GM21825 (cell line): ENCODE results near the gene ABCG8.

Experiments
- ATAC-seq: cut with Tn5 transposase; IDR thresholded peaks from one replicate; pipeline ENCODE4 v1.9.1; 2021; ENCODE audit warnings: mild to moderate bottlenecking, moderate library complexity; ENCODE audit not compliant: unreplicated experiment

ABCG8 gene

DNA sequence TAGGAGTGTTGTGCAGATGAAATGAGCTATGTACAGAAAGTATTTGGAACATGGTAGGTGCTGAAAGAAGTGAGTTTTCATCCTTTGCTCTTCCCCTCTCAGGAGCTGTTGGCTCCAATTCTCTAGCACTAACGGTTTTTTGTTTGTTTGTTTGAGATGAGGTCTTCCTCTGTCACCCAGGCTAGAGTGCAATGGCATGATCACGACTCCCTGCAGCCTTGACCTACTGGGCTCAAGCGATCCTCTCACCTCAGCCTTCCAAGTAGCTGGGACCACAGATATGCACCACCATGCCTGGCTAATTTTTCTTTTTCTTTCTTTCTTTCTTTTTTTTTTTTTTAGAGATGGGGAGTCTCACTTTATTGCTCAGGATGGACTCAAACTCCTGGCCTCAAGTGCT, 12.9 kb upstream of the ABCG8 start:
- ATAC-seq: no peak

DNA sequence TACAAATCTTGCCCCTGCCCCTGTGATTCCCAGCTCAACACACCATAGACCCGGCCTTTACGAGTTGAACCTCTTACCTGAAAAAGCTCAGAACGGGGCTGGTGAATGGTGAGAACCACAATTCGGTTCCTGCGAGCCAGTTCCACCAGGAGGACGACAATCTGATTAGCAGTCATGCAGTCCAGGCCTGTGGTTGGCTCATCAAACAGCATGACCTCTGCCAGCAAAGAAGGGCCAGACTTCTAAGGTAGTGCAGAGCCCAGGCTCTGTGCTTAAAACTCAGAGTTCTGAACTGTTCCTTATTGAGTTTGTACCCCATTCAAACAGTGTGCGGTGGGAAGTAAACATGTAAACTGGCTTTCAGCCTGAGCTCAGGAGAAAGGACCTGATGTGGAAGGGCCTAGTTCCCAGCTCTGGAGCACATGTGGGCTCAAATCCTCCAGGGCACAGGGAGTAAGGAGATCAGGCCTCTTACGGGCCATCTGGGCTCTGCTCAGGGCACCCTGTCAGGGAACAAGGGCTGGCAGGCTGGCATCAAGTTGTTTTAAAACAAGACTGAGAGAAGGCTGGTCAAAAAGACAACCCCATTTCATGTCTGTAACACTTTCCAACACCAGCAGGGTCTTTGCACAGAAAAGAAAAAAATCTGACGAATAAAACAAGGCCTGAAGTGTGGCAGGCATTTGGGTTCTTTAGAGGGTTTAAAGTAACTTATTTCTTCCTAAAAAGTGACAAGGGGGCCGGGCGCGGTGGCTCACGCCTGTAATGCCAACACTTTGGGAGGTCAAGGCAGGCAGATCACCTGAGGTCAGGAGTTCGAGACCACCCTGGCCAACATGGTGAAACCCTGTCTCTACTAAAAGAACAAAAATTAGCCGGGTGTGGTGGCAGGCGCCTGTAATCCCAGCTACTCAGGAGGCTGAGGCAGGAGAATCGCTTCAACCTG, 12.2 kb upstream of the ABCG8 start:
- ATAC-seq: no peak

DNA sequence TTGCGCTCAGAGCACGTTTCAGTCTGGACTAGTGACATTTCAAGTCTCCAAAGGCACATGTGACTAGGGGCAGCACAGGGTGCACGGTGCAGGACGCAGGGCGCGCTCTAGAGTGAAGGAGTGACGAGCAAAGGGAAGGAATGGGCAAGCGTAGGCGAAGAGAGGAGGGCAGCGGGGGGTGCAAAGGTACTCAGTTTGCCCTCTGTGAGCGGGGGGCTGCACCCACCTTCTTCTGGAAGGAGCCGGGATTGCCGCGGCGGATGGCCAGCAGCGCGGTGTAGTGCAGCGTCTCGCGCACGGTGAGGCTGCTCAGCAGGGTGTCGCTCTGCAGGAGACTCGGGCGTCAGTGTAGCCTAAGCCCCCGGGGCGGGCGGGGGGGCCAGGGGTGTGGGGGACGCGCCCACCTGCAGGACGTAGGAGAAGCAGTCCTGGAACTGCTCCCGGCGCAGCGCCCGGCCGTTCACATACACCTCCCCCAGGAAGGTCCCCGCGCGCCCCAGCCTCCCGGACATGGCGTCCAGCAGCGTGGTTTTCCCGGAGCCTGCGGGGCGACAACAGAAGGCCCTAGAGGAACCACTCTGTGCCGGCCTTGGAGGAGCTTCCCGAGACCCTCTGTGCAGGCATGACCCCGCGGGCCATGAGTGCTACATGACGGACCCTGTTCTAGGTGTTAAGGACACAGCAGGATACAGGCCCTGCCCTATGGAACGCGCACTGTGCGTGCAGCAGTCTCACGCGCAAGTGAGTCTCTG, 7.1 kb upstream of the ABCG8 start:
- ATAC-seq: no peak

DNA sequence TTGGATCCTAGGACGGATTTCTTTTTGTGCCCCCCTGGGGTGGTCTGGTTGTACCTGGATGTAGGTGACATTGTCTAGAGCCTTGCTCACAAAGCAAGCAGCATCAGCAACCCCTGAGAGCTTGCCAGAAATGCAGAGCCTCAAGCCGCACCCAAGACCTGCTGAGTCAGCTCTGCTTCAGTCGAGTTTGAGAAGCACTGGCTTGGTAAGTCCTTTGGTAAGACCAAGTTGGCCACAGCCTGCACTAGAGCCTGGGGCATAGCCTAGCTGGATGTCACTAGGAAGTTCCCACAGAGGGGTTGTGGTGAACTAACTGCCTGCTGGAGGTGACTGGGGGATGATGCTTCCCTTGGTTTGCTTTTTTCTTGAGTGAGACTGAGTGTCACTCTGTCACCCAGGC, 6.3 kb upstream of the ABCG8 start:
- ATAC-seq: no peak

DNA sequence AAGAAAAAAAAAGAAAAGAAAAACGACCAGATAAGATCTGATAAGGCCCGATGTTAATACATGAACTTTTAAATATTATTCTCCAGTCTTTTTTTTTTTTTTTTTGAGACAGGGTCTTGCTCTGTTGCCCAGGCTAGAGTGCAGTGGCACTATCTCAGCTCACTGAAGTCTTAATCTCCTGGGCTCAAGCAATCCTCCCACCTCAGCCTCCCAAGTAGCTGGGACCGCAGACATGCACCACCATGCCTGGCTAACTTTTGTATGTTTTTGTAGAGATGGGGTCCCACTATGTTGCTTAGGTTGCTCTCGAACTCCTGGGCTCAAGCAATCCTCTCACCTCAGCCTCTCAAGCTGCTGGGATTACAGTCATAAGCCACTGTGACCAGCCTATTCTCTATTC, 1.7 kb upstream of the ABCG8 start:
- no peak for ATAC-seq

DNA sequence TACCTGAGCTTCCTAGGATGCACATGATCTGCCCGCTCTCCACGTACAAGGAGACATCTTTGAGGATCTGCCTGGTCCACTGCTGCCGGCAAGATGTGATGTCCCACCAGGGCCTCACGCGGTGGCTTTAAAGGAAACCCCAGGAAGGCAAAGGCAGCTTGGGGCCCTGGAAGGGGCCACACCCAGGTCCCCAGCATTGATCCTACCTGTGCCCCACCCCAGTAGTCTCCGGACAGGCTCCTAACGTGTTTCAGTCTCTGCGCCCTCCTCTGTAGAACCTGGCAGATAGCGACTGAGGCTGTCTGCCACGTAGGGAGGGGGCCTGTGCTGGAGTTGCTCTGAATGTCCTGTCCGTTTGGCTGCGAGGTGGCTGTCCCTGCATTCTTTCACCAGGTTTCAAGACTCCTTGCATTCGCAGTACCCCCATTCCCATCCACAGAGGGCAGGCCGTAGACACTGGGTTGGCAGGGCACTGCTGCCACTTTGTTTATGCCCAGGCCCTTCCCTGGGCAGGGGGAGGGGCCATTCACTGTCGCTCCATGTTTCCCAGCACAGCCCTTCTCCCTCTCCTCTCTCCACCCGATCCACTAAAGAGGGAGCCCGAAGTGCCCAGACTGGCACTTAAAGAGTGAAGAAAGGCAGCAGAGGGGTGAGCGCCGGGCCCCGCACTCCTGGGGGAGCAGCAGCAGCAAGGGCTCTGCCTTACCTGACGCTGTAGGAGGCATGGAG, 776 bp upstream of the ABCG8 start:
- ATAC-seq: no peak

DNA sequence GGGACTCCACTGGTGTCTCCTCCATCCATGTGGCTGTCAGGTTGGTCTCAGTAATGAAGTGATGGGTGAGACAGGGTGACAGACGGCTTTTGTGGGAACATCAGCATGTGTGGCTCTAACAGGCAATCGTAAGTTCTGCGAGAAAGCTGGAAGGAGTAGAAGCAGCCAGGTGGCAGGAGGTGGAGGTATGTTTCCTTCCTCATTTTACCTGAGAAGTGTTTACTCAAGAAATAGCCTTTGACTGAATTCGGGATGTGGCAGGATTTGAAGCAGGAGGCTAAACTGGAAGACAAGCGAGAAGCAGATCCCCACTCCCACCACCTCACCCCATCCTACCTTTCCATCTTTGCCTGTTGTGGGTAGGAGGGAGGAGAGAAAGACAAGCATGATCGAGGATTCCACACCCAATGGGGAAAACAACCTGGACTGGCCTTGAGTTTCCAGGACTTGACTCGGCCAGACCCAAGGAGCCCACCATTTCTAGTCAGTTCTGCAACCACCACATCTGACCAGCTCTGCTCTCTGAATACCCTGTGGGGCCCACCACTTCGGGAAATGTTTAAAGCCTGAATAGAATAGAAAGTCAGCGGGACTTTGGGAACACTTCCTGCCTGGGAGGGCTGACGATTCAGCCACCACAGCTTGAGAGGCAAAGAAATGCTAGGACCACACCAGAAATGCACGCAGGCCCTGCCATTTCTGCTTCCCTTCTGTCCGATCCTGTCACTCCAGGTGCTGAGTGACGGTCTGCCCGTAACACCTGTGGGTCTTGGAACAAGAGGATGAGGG, 1.2 kb downstream of the ABCG8 start:
- no peak for ATAC-seq

DNA sequence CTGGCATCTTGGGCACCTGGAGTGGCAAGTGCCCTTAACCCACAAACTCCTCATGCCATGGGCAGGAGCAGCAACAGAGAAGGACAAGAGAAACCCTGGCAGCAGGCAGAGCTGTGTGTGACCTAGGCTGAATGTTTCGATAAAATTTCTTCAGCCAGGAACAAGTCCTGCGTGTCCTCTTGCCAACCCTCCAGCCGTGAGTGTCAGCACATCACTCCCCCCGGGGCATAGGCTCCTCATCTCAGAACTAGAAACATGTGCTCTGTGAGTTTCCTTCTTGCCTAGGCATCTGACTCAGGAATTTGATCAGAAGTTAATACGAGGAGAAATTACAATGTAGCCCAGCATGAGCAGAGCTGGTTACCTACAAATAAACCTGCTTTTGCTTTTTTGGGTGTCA, 2.2 kb downstream of the ABCG8 start:
- no peak for ATAC-seq

DNA sequence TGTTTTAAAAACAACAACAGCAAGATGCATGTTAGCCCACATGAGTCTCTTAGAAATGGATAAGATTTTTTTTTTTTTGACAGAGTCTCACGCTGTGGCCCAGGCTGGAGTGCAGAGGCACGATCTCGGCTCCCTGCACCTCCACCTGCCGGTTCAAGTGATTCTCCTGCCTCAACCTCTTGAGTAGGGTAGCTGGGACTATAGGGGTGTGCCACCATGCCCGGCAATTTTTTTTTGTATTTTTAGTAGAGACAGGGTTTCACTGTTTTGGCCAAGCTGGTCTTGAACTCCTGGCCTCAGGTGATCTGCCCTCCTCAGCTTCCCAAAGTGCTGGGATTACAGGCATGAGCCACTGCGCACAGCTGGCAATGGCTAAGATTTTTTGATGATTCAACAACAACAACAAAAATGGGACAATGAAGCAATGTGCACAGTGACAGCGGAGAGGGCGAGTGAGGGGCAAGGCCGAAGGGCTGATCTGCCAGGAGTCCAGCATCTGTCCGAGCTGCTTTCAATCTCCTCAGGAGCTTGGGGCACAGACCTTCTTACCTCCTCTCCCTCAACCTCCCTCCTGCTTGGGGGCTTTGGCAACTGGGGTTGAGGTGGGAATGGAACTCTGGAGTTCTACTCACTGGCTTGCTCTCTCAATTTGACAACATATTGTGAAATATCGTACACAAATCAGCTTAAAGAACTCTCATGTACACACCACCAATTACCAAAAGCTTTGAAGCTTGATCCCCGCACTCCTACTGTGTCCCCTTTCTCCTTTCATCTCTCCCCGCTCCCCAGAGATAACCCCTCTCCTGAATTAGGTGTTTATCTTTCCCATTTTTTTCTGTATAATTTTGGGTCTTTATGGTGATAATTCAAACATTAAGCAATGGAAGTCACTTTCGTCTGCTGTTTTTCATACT, 3.4 kb downstream of the ABCG8 start:
- no peak for ATAC-seq

DNA sequence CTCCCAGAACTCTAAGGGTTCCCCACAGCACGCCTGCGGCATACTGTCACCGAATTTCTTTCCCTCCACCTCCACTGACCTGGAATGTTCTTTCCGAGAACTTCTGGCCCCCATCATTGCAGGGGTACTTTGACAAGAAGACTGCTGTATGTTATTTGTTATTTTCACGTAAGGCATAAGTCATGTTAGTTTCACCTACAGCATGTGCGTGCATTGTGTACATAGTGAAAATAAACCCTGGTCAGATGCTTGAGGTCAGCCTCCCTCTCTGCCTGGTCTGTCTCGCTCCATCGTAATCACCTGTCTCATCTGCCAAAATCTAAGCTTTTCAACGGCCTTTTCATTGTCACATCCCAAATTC, 4.1 kb downstream of the ABCG8 start:
- ATAC-seq: no peak

DNA sequence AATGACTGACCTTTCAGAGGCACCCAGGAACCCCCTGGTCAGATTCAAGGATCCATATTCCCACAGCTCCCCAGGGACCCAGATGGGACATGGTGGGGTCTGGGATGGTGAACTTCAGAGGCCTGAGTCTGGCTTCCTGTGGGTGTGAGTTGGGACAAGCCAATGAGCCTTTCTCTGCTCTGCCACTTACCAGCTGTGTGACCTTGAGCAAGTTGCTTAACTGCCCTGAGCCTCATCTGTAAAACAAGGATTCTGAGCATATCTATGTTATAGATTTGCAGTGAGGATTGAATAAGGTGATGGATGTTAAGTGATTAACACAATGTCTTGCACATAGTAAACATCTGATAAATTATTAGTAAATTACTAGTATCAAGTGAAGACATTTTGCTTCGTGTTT, 6.4 kb downstream of the ABCG8 start:
- ATAC-seq: no peak

DNA sequence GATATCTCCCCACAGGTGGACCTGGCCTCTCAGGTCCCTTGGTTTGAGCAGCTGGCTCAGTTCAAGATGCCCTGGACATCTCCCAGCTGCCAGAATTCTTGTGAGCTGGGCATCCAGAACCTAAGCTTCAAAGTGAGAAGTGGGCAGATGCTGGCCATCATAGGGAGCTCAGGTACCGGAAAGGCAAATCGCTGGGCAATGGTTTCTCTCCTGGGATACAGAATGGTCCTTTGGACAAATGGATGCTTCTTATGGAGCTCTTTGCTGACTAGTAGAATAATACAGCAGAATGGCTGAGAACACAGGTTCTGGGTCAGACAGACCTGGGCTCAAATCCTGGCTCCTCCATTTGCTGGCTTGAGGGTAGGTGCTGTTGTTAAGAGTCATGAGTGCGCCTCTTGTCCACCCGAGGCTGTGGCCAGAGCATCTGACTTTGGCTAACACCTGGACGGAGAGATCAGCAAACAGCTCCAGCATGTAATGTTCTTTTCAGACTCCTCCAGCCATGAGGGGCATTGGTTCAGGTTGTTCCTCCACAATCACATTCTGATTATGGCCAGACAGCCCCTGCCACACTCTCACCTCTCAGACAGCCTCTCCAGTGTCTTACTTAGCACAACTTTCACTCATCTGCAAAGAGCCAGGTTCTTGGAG, 7.5 kb downstream of the ABCG8 start:
- no peak for ATAC-seq

DNA sequence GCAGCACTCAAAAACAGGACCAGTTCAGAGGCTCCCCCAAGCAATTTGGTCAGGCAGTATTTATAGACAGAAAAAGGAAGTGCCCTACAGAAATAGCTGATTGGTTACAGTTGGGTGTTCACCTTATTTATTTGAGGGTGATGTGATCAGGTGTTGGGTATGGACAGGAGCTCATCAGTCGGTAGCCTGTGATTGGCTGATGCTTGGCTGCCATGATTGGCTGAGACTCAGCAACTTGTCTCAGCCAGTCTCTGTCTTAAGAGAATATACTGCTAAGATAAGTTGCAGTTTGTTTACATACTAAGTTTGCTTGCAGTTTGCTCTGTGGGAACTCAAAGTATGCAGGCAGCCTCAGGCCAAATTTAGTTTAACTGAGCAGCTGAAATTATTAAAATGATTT, 9.4 kb downstream of the ABCG8 start:
- ATAC-seq: no peak

DNA sequence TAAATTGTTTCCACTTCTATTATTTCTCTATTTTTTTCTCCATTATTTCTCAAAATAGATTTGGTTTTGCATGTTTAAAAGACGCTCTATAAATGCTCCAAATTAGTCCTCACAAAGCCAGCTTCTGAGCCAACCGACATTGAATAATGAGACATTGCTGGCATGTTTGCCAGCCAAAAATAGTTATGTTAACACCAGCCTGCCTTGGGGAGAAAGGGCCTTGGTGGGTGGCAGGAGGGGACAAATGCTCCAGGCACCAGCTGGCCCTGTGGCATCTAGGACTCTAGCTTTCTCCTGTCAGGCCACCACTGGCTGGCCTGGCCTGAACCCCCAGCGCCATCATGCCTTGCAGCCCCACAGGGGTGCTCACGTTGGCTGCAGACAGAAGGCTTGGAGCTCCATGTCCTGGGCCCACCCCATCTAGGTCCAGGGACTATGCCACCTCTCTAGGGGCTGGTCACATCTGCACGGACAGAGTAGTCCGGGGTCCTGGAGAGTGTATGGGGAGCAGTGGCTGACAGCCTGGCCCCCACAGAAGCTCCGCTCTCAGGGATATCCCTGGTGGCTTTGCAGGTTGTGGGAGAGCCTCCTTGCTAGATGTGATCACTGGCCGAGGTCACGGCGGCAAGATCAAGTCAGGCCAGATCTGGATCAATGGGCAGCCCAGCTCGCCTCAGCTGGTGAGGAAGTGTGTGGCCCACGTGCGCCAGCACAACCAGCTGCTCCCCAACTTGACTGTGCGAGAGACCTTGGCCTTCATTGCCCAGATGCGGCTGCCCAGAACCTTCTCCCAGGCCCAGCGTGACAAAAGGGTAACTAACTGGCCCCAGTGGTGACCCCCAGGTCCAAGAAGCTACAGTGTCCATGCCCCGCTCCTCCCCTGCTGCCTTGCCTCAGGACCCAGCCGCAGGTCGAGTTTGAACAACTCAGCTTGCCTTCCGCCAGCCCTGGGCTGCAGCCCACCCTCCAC, 12.5 kb downstream of the ABCG8 start:
- ATAC-seq: no peak

DNA sequence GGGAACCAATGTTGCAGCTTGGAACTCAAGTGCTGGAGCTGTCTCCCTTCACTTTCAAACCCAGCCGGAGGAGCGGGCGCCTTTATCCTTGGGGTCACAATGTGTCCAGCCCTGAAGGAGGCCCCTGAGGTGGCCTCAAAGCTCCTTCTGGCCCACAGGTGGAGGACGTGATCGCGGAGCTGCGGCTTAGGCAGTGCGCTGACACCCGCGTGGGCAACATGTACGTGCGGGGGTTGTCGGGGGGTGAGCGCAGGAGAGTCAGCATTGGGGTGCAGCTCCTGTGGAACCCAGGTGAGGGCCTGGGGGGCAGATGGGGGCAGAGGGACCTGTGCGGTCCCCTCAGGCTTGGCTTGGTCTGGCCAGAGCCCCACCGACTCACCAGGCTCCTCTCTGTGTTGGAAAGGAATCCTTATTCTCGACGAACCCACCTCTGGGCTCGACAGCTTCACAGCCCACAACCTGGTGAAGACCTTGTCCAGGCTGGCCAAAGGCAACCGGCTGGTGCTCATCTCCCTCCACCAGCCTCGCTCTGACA, 13.5 kb downstream of the ABCG8 start:
- ATAC-seq: no peak

DNA sequence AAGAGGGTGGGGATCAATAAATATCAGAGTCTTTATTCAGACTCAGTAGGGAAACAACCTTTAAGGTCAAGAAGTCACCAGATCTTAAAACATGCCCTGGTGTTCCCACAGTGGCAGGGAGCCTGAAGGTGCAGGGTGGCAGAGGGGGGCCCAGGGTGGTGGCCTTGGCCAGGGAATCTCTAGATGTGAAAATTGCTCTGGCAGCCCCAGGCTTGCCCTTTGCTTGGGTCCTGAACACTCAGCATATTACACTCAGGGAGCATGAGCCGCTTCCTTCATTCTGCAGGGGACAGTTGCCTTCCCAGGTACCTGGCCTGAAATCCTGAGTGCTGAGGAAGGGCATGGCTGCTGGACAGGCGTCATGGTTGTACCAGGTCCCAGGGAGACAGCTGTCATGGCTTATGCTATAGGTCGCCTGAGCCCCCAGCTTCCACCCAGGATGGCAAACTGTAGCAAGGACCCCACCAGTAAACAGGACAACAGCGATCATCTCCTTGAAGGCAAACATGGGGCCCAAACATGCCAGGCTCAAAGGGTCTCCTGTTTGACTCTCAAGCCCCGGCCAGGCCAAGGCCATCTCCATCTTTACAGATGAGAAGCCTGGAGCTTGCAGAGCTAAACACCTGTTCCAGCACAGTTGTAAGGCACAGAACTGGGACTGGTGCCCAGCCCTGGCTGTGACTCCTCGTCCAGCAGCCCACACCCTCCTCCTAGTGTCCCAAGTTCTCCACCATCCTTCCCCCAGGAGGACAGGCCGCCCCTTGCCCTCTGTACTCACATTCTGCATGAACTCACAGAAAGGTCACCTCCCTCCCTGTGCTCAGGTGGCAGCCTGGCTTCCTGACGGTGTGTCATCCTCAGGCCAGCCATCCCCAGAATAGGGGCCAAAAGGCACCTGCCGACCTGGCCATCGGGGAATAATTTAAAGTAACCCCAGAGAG, 14.6 kb downstream of the ABCG8 start:
- no peak for ATAC-seq

DNA sequence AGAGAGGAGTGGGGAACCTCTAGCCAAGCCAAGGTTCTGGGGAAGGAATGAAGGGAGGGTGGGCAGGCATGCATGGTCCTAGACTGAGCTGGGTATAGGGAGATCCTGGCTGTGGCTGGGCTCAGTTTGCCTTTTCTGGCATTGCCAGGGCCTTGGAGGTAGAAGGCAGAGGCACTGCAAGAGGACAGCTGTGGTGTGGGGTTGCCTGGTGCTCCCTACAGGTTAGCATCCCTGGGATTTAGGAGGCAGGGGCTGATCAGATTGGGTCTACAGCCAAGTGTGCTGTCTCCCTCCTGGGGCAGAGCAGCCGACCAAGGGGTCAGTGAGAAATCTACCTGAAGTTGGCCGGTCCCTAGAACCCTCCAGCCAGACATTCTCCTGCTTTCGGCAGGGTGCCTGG, 15.9 kb downstream of the ABCG8 start:
- ATAC-seq: no peak
